GM19238 (cell line): ENCODE data around the gene TMEM30B.

Experiments used
- DNase-seq: peaks from one replicate; pipeline ENCODE4 v3.0.0; 2011; ENCODE audit warnings: low spot score; ENCODE audit not compliant: insufficient read length

Gene TMEM30B

DNA sequence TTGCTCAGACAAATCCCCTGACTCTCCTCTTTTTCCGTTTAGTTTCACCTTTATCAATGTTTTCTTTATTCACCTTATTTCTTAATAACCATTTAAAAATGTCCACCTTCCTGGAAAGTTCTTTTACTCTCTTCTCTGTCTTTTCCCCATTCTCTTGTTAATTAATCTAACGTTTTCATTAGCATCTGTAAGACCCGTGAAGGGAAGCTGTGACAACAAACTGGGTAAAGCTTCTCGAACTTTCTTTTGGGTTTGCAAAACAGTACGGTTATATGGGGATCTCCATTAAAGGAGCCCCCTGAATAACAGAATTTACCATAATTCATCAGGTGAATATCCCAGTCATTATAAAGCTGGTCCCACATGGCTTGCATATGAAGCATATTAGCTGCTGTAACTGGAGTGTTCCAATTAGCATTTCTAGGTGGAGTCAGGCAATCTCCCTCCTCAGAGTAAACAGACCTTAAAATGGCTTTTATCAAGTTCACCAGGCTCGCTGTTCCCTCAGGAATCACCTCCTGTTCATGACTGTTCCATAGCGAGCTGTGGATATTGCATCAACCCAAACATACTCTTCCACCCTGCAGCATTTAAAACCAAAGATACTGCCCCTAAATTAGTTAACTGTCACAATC is 42.4 kb downstream of the TMEM30B start:
- DNase-seq: no peak

DNA sequence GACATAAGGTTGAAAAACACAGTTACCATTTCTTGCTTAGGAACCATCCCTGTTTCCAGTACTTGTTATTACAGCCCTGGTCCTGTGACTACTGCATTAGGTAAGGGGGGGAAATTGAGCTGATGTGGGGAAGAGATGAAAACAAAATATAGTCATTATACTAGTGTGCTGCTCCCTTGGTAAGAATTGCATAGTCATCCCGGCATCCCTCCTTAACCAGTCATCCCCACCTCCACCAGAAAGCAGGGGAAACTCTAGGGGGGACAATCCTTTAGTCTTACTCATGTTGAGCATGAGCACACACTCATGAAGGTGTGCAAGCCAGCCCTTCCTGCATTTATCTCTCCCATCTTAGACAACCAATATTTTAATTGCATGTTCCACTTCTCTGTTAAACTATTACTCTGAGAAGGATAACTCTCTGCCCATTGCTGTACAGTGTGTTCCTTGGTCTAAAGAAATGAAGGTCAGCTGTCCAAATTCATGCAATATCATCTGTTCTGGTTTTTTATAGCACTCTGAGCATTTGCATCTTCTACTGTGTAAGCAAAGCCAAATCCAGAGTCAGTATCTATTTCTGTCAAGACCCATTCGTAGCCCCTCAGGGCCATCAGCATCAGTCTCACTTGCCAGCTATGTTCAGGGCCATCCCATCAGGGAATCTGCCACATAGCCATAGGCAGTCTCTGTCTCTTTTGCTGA is 46.8 kb downstream of the TMEM30B start:
- DNase-seq: no peak

DNA sequence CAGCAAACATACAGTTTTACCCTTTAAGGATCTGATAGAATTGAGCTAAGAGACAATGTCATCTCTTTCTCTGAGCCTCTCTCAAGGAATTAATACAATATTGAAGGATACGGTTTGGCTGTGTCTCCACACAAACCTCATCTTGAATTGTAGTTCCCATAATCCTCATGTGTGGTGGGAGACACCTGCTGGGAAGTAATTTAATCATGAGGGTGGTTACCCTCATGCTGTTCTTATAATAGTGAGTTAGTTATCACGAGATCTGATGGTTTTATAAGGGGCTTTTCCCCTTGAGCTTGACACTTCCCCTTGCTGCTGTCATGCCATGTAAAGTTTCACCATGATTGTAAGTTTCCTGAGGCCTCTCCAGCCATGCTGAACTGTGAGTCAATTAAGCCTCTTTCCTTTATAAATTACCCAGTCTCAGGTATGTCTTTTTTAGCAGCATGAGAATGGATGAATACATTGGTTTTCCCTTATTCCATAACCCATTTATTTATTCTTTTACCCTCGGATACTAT is 47.6 kb downstream of the TMEM30B start:
- DNase-seq: no peak

DNA sequence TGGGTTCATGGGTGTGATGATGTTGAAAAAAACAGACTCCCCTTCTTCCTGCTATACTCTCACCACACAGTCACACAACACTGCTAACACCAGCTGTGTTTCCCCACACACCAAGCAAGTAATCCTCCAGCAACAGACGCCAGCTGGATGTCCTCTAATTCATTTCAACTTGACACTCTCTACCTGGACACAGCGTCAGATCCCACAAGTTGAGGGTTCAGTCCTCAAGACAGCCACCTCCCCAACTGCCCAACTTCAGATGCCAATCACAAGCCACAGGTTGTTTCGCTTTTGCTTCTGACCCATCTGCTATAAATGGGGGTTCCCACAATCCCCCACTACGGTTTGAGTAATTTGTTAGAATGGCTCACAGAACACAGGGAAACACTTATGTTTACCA is 49.3 kb downstream of the TMEM30B start:
- no peak for DNase-seq

GRCh38 chr14:61229981-61230380 is 51.2 kb downstream of the TMEM30B start:
- no peak for DNase-seq

- no peak for DNase-seq
Measured at GRCh38 chr14:61229475-61229888, 51.7 kb downstream of the TMEM30B start.

DNA sequence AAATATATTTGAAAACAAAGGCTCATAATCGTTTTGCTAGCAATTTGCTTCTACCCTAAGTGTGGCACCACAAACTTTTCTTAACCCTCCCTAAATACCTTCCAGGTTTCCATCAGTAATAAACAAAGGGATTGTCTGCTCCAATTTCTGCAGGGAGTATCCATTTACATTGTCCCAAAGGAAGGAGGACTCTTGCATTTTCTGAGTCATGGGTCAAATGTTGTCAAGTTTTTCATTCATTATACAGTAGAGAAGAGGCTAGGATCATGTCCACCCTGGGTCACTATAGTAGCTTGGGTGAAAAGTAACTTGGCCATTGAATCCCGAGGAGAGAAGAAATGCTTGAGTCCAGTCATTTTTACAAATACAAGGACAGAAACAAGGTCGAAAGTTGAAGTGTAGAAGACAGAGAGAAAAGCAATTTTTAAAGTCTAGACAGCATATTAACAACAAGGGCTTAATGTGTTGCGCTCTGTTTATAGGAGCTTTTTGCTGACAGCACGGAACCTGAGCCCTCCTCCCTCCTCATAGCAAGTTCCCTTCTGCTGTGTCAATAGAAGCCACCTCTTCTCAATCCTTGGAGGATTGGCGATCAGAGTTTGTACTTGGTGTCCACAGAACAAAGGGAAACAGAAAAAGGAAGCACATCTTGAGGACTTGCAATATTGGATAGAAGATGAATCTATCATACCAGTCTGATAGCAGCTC is 53.1 kb downstream of the TMEM30B start:
- no peak for DNase-seq
